Kidney (tissue), 14 donors: ENCODE measurements around the gene NKAIN2. TPM values are rescaled to one million over a fixed set of nuclear protein-coding genes. Genes with fewer than 3 reads are reported as not detected.

Source experiments
- DNase-seq, 5 donors: peaks; one replicate each; pipeline ENCODE4 v3.0.0-alpha.2; 2013 to 2020
- FAIRE-seq: peaks from 2 replicates; lab custom pipeline; 2012; peaks lifted over from hg19 to GRCh38; lab: Jason Lieb, UNC
- H3K27ac ChIP-seq, 2 donors: one replicate each; pipeline ENCODE4 v1.7.0; 2013; ENCODE audit warnings: low read depth in 2 of 2, low read length in 2 of 2, inconsistent platforms in 1 of 2
- H3K27me3 ChIP-seq: one replicate; pipeline ENCODE4 v1.7.1; 2013; ENCODE audit warnings: low read length, inconsistent platforms; ENCODE audit not compliant: control insufficient read depth, insufficient read depth
- H3K36me3 ChIP-seq, 3 donors: one replicate each; pipeline versions ENCODE4 v1.7.0 to v1.7.1; 2013; ENCODE audit warnings: low read length in 3 of 3, control low read depth in 1 of 3, inconsistent platforms in 1 of 3; ENCODE audit not compliant: insufficient read depth in 3 of 3, control insufficient read depth in 2 of 3
- H3K4me1 ChIP-seq, 3 donors: one replicate each; pipeline versions ENCODE4 v1.7.0 to v1.7.1; 2013; ENCODE audit warnings: low read length in 3 of 3, inconsistent platforms in 1 of 3, low read depth in 1 of 3; ENCODE audit not compliant: control insufficient read depth in 2 of 3, insufficient read depth in 2 of 3
- H3K4me3 ChIP-seq, 3 donors: one replicate each; pipeline versions ENCODE4 v1.7.0 to v1.8.1; 2013; ENCODE audit warnings: low read length in 3 of 3, control low read depth in 1 of 3, inconsistent platforms in 1 of 3
- H3K9ac ChIP-seq, 3 donors: one replicate each; pipeline versions ENCODE4 v1.7.0 to v1.7.1; 2013; ENCODE audit warnings: low read length in 3 of 3, control low read depth in 1 of 3, inconsistent platforms in 1 of 3
- H3K9me3 ChIP-seq, 3 donors: one replicate each; pipeline versions ENCODE4 v1.7.0 to v1.7.1; 2013; ENCODE audit warnings: low read length in 3 of 3, control low read depth in 1 of 3, inconsistent platforms in 1 of 3; ENCODE audit not compliant: control insufficient read depth in 2 of 3, insufficient read depth in 1 of 3
- CTCF ChIP-seq: IDR thresholded peaks from 3 replicates; pipeline ENCODE4 v1.5.1; 2012; ENCODE audit warnings: mild to moderate bottlenecking, moderate library complexity, borderline replicate concordance; ENCODE audit not compliant: insufficient read depth; ENCODE audit errors: extremely low read depth
- intact Hi-C: fragments of 100-400 bp; cut with DNase I; formaldehyde crosslinking; loops from one replicate; pipeline ENCODE4 v1.11.1; 2022
- polyA plus RNA-seq: library from polyadenylated mRNA; stranded (reverse); fragments of 350-450 nt; fragmentation: Illumina TruSeq; extraction: RNeasy Lipid Tissue Mini Kit (QIAGEN cat#74804); gene quantifications from one replicate; pipeline ENCODE4 v1.2.3, GENCODE V29; 2014; ENCODE audit warnings: low read depth, low replicate concordance; ENCODE audit not compliant: insufficient read depth
- total RNA-seq: library from RNA; stranded (reverse); fragmentation: NEBNext Ultra II Directional; extraction: Animal tissue kit (Norgen Biotek cat#: 25700); gene quantifications from one replicate; pipeline ENCODE4 v1.2.1, GENCODE V29; 2021
- donor health status: control.
- donor health status: control.
- donor health status: control.
- donor health status: control.
- donor health status: control.
- donor health status: DM: yes; HTN: yes; CAD: no.
- donor health status: Normal renal cell carcinoma (clear cell type).

The NKAIN2 gene
- total and polyA plus RNA-seq, 2 donors from 2014 or later, result 0.39 to 1.8 TPM

GRCh38 chr6:124714728-124715127, 911.1 kb downstream of the NKAIN2 start:
- intact Hi-C loops, result no loop called here
- H3K4me3 ChIP-seq, result no peak overlapping the region
- H3K27me3 ChIP-seq, result no peaks in the 10 kb centered on the region
- no peak overlapping the region for H3K27ac ChIP-seq
- no peaks in the 10 kb centered on the region for H3K4me1 ChIP-seq
- no peaks in the 10 kb centered on the region for H3K36me3 ChIP-seq
- TF ChIP-seq CTCF, result no peak
- H3K9me3 ChIP-seq, result peaks cover 0 to 3% (median 0%) of the 10 kb centered on the region in 3 donors
- no peak for DNase-seq
- H3K9ac ChIP-seq, result no peak overlapping the region
- no peak for FAIRE-seq

- intact Hi-C loops, result no loop called here
- TF ChIP-seq CTCF, result no peak
Observed at GRCh38 chr6:124719913-124720312, 916.2 kb downstream of the NKAIN2 start.

DNA sequence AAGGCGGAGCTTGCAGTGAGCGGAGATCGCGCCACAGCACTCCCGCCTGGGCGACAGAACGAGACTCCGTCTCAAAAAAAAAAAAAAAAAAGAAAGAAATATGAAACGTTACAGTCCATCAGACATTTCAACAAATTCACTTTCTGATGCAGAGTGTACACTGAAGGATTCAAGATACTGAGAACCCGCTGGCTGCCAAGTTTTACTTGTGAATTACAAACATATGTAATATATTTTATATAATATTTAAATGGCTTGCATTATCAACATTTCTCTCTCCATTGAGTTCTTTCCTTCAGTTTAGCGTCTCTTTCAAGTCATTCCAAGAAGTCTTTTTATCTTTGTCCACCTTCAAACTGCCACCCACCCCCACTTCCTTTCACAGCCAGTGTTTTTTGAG, 917.7 kb downstream of the NKAIN2 start:
- DNase-seq (no peak), FAIRE-seq (no peak)
- H3K4me3 ChIP-seq, result no peak overlapping the region
- no peaks in the 10 kb centered on the region for H3K9me3 ChIP-seq
- no peaks in the 10 kb centered on the region for H3K4me1 ChIP-seq
- no peak for TF ChIP-seq CTCF
- no peaks in the 10 kb centered on the region for H3K36me3 ChIP-seq
- no peak overlapping the region for H3K27ac ChIP-seq
- no peaks in the 10 kb centered on the region for H3K27me3 ChIP-seq
- H3K9ac ChIP-seq, result no peak overlapping the region
- intact Hi-C loops, result no loop called here

More at GRCh38 chr6:124719913-124720312, 916.2 kb downstream of the NKAIN2 start:
- Histone ChIP-seq H3K27me3 (no peaks in the 10 kb centered on the region), H3K9ac (no peak overlapping the region), H3K36me3 (no peaks in the 10 kb centered on the region), H3K4me1 (no peaks in the 10 kb centered on the region), H3K9me3 (peaks cover 0 to 3% (median 0%) of the 10 kb centered on the region in 3 donors), H3K4me3 (no peak overlapping the region), H3K27ac (no peak overlapping the region)
- FAIRE-seq, result no peak
- DNase-seq, result no peak
